ENCODE data around the gene KAT2B.
"Not testable (repeated sequence)": the region's sequence is repeated elsewhere in the genome, so short reads cannot be mapped to it uniquely, and the experiment has no call there.

KAT2B gene

GRCh38 chr3:20039765-20040547, at the start of gene KAT2B:
KAT2B (plus strand) TSS chr3:20040446; CDS start chr3:20040478, 32 bp downstream.
- DNase-seq: peak; percentile 60

GRCh38 chr3:19994796-19995195, 45.5 kb upstream of the KAT2B start:
- DNase-seq: no peak

- no peak for DNase-seq
Observed at GRCh38 chr3:19997502-19997901, 42.7 kb upstream of the KAT2B start.

- no peak for DNase-seq
Observed at GRCh38 chr3:20001932-20002331, 38.3 kb upstream of the KAT2B start.

- DNase-seq: no peak
Observed at GRCh38 chr3:20007960-20008359, 32.3 kb upstream of the KAT2B start.

GRCh38 chr3:20008646-20009045, 31.6 kb upstream of the KAT2B start:
- no peak for DNase-seq

- DNase-seq: no peak
Observed at GRCh38 chr3:20012164-20012563, 28.1 kb upstream of the KAT2B start, which contains the start of gene PP2D1. PP2D1 (minus strand) TSS chr3:20012264; CDS start chr3:20012072, 192 bp downstream.

GRCh38 chr3:20013396-20013795, 26.9 kb upstream of the KAT2B start:
- no peak for DNase-seq

- DNase-seq: no peak
Observed at GRCh38 chr3:20015525-20015924, 24.7 kb upstream of the KAT2B start.

GRCh38 chr3:20016076-20016475, 24.2 kb upstream of the KAT2B start:
- DNase-seq: not testable (repeated sequence)

- DNase-seq: no peak
Observed at GRCh38 chr3:20022954-20023622, 17.2 kb upstream of the KAT2B start.

GRCh38 chr3:20023623-20024405, 16.4 kb upstream of the KAT2B start:
- no peak for DNase-seq

- no peak for DNase-seq
Observed at GRCh38 chr3:20027136-20027535, 13.1 kb upstream of the KAT2B start.

GRCh38 chr3:20028905-20029331, 11.3 kb upstream of the KAT2B start:
- no peak for DNase-seq

- not testable (repeated sequence) for DNase-seq
Observed at GRCh38 chr3:20031939-20032338, 8.3 kb upstream of the KAT2B start.

GRCh38 chr3:20035019-20035418, 5.2 kb upstream of the KAT2B start:
- DNase-seq: no peak

GRCh38 chr3:20037255-20037996, 2.8 kb upstream of the KAT2B start:
- no peak for DNase-seq

- no peak for DNase-seq
Observed at GRCh38 chr3:20038699-20039465, 1.4 kb upstream of the KAT2B start.

GRCh38 chr3:20039466-20039764, 831 bp upstream of the KAT2B start:
- no peak for DNase-seq

- DNase-seq: peak; percentile 77
Observed at GRCh38 chr3:20040548-20041196, 426 bp downstream of the KAT2B start.

- peak; percentile 52 for DNase-seq
Observed at GRCh38 chr3:20041197-20041780, 1.0 kb downstream of the KAT2B start.

All from HCEC 1CT (cell line).